Measurements from ENCODE around the gene TSHZ2. TPM values are rescaled to one million over a fixed set of nuclear protein-coding genes. Genes with fewer than 3 reads are reported as not detected.

TSHZ2 gene
- total and polyA plus RNA-seq, 4 donors = 0.93 to 8.8 (median 3.8) TPM

GRCh38 chr20:53307964-53308597 is 335.9 kb downstream of the TSHZ2 start:
- WGBS, 2 donors = 70 to 80% methylated on average over 16 of the region's 16 CpGs
- no peak for ATAC-seq (ENCODE audit: insufficient read depth, low FRiP score)
- no peak overlapping the region for H3K4me3 ChIP-seq

GRCh38 chr20:53309515-53309914 is 337.4 kb downstream of the TSHZ2 start:
- ATAC-seq (ENCODE audit: insufficient read depth, low FRiP score) = no peak
- TF ChIP-seq CTCF (IDR thresholded peaks at IDR 0.05; ENCODE audit: control extremely low read depth, extremely low read depth) = no peak
- H3K27ac ChIP-seq (ENCODE audit: low read depth in 1 of 2, low read length in 1 of 2) = no peak overlapping the region
- H3K4me3 ChIP-seq = no peak overlapping the region
- peaks cover 0 to 5% (median 0%) of the 10 kb centered on the region in 4 donors for H3K9me3 ChIP-seq (ENCODE audit: control insufficient read depth in 4 of 4, insufficient read depth in 3 of 4, low read length in 3 of 4)
- H3K27me3 ChIP-seq (ENCODE audit: control insufficient read depth in 3 of 3, insufficient read depth in 3 of 3, low read length in 2 of 3) = no peaks in the 10 kb centered on the region
- 76 to 92% methylated on average over 2 of the region's 2 CpGs for WGBS, 2 donors
- H3K36me3 ChIP-seq (ENCODE audit: control insufficient read depth in 4 of 4, insufficient read depth in 4 of 4, low read length in 4 of 4) = no peaks in the 10 kb centered on the region
- H3K9ac ChIP-seq (ENCODE audit: insufficient read depth in 1 of 2, low read length in 2 of 2) = no peak overlapping the region
- peaks cover 0 to 5% (median 0%) of the 10 kb centered on the region in 5 donors for H3K4me1 ChIP-seq (ENCODE audit: control insufficient read depth in 5 of 5, insufficient read depth in 5 of 5, low read length in 5 of 5)
- no peak for DNase-seq

More at GRCh38 chr20:53307964-53308597, 335.9 kb downstream of the TSHZ2 start:
- TF ChIP-seq CTCF (IDR thresholded peaks at IDR 0.05; ENCODE audit: control extremely low read depth, extremely low read depth) = no peak
- Histone ChIP-seq H3K36me3 (ENCODE audit: control insufficient read depth in 4 of 4, insufficient read depth in 4 of 4, low read length in 4 of 4) (no peaks in the 10 kb centered on the region), H3K9ac (ENCODE audit: insufficient read depth in 1 of 2, low read length in 2 of 2) (no peak overlapping the region), H3K27me3 (ENCODE audit: control insufficient read depth in 3 of 3, insufficient read depth in 3 of 3, low read length in 2 of 3) (no peaks in the 10 kb centered on the region), H3K9me3 (ENCODE audit: control insufficient read depth in 4 of 4, insufficient read depth in 3 of 4, low read length in 3 of 4) (peaks cover 0 to 5% (median 0%) of the 10 kb centered on the region in 4 donors), H3K4me1 (ENCODE audit: control insufficient read depth in 5 of 5, insufficient read depth in 5 of 5, low read length in 5 of 5) (peaks cover 0 to 6% (median 1%) of the 10 kb centered on the region in 5 donors), H3K27ac (ENCODE audit: low read depth in 1 of 2, low read length in 1 of 2) (no peak overlapping the region)
- peak in 2 of 3 donors; percentile 34 to 35 for DNase-seq

- no peak for TF ChIP-seq CTCF (IDR thresholded peaks at IDR 0.05; ENCODE audit: control extremely low read depth, extremely low read depth)
- DNase-seq (peak in 2 of 3 donors; percentile 42 to 60), ATAC-seq (ENCODE audit: insufficient read depth, low FRiP score) (no peak)
- Histone ChIP-seq H3K9ac (ENCODE audit: insufficient read depth in 1 of 2, low read length in 2 of 2) (no peak overlapping the region), H3K9me3 (ENCODE audit: control insufficient read depth in 4 of 4, insufficient read depth in 3 of 4, low read length in 3 of 4) (peaks cover 0 to 5% (median 0%) of the 10 kb centered on the region in 4 donors), H3K27ac (ENCODE audit: low read depth in 1 of 2, low read length in 1 of 2) (no peak overlapping the region), H3K27me3 (ENCODE audit: control insufficient read depth in 3 of 3, insufficient read depth in 3 of 3, low read length in 2 of 3) (no peaks in the 10 kb centered on the region), H3K36me3 (ENCODE audit: control insufficient read depth in 4 of 4, insufficient read depth in 4 of 4, low read length in 4 of 4) (no peaks in the 10 kb centered on the region), H3K4me3 (no peak overlapping the region), H3K4me1 (ENCODE audit: control insufficient read depth in 5 of 5, insufficient read depth in 5 of 5, low read length in 5 of 5) (peaks cover 0 to 18% (median 0%) of the 10 kb centered on the region in 5 donors)
- 51 to 78% methylated on average over 2 of the region's 2 CpGs for WGBS, 2 donors
Measured at GRCh38 chr20:53312957-53313356, 340.8 kb downstream of the TSHZ2 start.
